GM10248 (cell line): ENCODE measurements around the gene AUTS2.

Experiments used
- CTCF ChIA-PET: fragments of 300-600 bp; sonication (Branson Sonifier 250); formaldehyde crosslinking; extraction: SDS; loops from one replicate; lab custom pipeline; 2021; ENCODE audit warnings: antibody characterized with exemption; lab: Yijun Ruan, JAX
- POLR2A ChIA-PET: fragments of 350-650 bp; sonication (Branson Sonifier 250); formaldehyde crosslinking; extraction: SDS; loops from one replicate; lab custom pipeline; 2020; ENCODE audit warnings: antibody characterized with exemption; lab: Yijun Ruan, JAX
- DNase-seq: peaks from one replicate; pipeline ENCODE4 v3.0.0; 2012; ENCODE audit errors: extremely low spot score
- CTCF ChIP-seq: IDR thresholded peaks from 2 replicates; pipeline ENCODE4 v1.5.1; 2012; ENCODE audit warnings: mild to moderate bottlenecking, low read depth; ENCODE audit errors: extremely low read depth, missing control alignments, control extremely low read depth

Gene AUTS2

DNA sequence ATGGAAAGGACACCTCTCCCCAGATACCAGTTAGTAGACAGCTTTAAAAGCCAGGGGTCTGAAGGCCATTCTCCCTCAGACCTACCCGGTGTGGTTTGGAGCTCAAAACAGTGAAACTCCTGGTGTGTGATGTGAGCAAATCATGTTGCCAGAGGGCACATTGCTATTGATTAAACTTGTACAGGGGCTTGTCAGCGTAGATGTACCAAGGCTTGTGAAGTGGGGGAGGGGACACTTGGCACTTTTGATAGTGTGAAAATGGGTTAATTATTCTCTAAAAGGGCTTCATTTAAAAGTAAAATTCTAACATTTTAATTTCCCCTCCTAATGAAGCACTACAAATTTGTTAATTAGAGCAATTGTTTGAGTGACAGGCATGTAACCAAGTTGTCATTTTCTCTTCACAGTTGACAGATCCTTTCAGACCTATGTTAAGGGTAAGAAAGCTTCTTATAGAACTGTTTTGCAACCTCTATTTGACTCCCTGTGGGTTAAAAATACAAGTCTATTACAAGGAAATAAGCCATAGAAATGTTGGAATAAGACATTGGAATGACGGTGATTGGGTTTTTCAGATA, 1176.8 kb downstream of the AUTS2 start:
- no peak for DNase-seq
- ChIA-PET POLR2A (no interaction called here), CTCF (interaction anchor here (0.8 to 5.3 kb wide), 17 partner anchors 9 to 348 kb away, joined by 3 to 30 read pairs (median 4); no protein-coding TSS in a partner anchor)
- TF ChIP-seq CTCF = no peak

DNA sequence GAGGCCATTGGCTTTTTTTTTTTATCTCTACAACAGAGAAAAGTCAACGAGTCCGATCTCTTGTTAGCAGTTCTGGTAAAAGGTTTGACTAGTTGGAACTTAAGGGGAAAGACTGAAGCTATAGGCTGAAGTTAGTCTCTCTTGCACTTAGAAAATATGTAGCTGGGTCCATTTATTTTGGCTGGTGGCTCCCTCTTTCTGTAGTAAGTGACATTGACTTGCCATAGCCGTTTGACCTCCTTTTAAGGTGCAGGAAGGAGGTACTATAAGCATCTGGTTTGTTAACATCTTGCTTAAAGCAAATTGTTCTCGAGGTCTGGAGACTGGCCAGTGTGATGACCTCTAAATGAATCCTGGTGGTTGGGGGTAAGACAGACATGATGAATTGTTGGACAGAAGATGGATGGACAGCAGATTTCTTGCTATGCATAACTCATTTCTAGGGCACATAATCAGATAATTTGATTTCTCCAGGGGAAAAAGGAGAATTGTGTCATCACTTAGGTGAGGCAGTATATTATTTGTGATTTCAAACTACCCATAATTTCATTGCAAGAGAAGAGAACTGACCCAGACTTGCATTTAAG, 1177.4 kb downstream of the AUTS2 start:
- TF ChIP-seq CTCF = peak; percentile 50
- no peak for DNase-seq
- CTCF ChIA-PET = interaction anchor here (0.5 to 5.3 kb wide), 16 partner anchors 8 to 387 kb away, joined by 3 to 30 read pairs (median 4); no protein-coding TSS in a partner anchor
- POLR2A ChIA-PET = no interaction called here

GRCh38 chr7:70776627-70777101, 1178.4 kb downstream of the AUTS2 start:
- POLR2A ChIA-PET = no interaction called here
- no peak for DNase-seq
- CTCF ChIA-PET = interaction anchor here (0.9 to 5.3 kb wide), 13 partner anchors 9 to 127 kb away, joined by 3 to 30 read pairs (median 4); no protein-coding TSS in a partner anchor
- TF ChIP-seq CTCF = no peak

- DNase-seq = no peak
- CTCF ChIA-PET = interaction anchor here (0.9 to 5.3 kb wide), 10 partner anchors 8 to 127 kb away, joined by 3 to 30 read pairs (median 4); no protein-coding TSS in a partner anchor
- no peak for TF ChIP-seq CTCF
- POLR2A ChIA-PET = no interaction called here
These were observed 1179.0 kb downstream of the AUTS2 start for GRCh38 chr7:70777251-70777650.

- ChIA-PET POLR2A (no interaction called here), CTCF (interaction anchor here (1.0 to 2.2 kb wide), 3 partner anchors 10 to 80 kb away, joined by 3 to 6 read pairs (median 4); no protein-coding TSS in a partner anchor)
- TF ChIP-seq CTCF = no peak
- DNase-seq = no peak
These were observed 1180.3 kb downstream of the AUTS2 start for GRCh38 chr7:70778585-70778984.

GRCh38 chr7:70779321-70779720, 1181.0 kb downstream of the AUTS2 start:
- no peak for TF ChIP-seq CTCF
- CTCF ChIA-PET = interaction anchor here (1.3 to 2.2 kb wide), 2 partner anchors 12 to 81 kb away, joined by 3 to 6 read pairs; no protein-coding TSS in a partner anchor
- POLR2A ChIA-PET = no interaction called here
- DNase-seq = no peak
